HL-60 (cell line): ENCODE results near the gene ITPRID1.

Source experiments
- GABPA ChIP-seq: IDR thresholded peaks from 2 replicates; pipeline ENCODE4 v1.6.1; 2012; ENCODE audit warnings: low read depth
- POLR2AphosphoS5 ChIP-seq: IDR thresholded peaks from 2 replicates; pipeline ENCODE4 v1.6.1; 2012; ENCODE audit warnings: low read depth
- TF ChIP-seq, protein P1 (sequence below): IDR thresholded peaks from one replicate; pipeline ENCODE4 v1.5.1; 2011; ENCODE audit warnings: low read length, control low read depth, inconsistent platforms; ENCODE audit not compliant: insufficient read depth
- TF ChIP-seq, protein P2 (sequence below): IDR thresholded peaks from 2 replicates; pipeline ENCODE4 v1.6.1; 2012; ENCODE audit warnings: low read depth; ENCODE audit not compliant: insufficient replicate concordance

DNA sequence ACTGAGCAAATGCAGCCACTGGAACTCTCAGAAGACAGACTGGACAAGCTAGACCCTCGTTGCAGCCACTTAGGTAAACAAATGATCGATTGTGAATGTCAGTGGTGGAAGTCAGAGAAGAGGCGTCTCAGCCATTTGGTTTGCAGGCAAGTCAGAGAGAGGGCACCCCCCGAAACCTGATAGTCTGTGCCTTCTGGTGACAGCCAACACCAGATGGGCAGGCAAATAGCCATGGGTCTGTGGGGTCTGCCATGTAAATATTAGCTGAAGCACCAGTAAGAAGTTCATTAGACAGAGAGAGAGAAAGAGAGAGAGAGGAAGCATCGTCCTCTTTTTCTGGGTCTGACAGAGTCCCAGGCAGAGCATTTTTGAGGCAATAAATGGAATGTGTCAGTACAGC lies 178.6 kb downstream of the ITPRID1 start:
- TF ChIP-seq, protein P1, sequence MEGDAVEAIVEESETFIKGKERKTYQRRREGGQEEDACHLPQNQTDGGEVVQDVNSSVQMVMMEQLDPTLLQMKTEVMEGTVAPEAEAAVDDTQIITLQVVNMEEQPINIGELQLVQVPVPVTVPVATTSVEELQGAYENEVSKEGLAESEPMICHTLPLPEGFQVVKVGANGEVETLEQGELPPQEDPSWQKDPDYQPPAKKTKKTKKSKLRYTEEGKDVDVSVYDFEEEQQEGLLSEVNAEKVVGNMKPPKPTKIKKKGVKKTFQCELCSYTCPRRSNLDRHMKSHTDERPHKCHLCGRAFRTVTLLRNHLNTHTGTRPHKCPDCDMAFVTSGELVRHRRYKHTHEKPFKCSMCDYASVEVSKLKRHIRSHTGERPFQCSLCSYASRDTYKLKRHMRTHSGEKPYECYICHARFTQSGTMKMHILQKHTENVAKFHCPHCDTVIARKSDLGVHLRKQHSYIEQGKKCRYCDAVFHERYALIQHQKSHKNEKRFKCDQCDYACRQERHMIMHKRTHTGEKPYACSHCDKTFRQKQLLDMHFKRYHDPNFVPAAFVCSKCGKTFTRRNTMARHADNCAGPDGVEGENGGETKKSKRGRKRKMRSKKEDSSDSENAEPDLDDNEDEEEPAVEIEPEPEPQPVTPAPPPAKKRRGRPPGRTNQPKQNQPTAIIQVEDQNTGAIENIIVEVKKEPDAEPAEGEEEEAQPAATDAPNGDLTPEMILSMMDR: no peak
- TF ChIP-seq POLR2AphosphoS5: no peak
- no peak for TF ChIP-seq GABPA
- TF ChIP-seq, protein P2, sequence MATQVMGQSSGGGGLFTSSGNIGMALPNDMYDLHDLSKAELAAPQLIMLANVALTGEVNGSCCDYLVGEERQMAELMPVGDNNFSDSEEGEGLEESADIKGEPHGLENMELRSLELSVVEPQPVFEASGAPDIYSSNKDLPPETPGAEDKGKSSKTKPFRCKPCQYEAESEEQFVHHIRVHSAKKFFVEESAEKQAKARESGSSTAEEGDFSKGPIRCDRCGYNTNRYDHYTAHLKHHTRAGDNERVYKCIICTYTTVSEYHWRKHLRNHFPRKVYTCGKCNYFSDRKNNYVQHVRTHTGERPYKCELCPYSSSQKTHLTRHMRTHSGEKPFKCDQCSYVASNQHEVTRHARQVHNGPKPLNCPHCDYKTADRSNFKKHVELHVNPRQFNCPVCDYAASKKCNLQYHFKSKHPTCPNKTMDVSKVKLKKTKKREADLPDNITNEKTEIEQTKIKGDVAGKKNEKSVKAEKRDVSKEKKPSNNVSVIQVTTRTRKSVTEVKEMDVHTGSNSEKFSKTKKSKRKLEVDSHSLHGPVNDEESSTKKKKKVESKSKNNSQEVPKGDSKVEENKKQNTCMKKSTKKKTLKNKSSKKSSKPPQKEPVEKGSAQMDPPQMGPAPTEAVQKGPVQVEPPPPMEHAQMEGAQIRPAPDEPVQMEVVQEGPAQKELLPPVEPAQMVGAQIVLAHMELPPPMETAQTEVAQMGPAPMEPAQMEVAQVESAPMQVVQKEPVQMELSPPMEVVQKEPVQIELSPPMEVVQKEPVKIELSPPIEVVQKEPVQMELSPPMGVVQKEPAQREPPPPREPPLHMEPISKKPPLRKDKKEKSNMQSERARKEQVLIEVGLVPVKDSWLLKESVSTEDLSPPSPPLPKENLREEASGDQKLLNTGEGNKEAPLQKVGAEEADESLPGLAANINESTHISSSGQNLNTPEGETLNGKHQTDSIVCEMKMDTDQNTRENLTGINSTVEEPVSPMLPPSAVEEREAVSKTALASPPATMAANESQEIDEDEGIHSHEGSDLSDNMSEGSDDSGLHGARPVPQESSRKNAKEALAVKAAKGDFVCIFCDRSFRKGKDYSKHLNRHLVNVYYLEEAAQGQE: no peak
